HG03439 (cell line): ENCODE results near the gene IL17D.
A peak's percentile ranks its signal among the peaks of the same experiment; 100 is the strongest.
"Not testable (repeated sequence)": the region's sequence is repeated elsewhere in the genome, so short reads cannot be mapped to it uniquely, and the experiment has no call there.

Experiments used
- ATAC-seq: cut with Tn5 transposase; IDR thresholded peaks from one replicate; pipeline ENCODE4 v1.9.1; 2021; ENCODE audit warnings: mild to moderate bottlenecking, moderate library complexity; ENCODE audit not compliant: unreplicated experiment

Gene IL17D, protein sequence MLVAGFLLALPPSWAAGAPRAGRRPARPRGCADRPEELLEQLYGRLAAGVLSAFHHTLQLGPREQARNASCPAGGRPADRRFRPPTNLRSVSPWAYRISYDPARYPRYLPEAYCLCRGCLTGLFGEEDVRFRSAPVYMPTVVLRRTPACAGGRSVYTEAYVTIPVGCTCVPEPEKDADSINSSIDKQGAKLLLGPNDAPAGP

DNA sequence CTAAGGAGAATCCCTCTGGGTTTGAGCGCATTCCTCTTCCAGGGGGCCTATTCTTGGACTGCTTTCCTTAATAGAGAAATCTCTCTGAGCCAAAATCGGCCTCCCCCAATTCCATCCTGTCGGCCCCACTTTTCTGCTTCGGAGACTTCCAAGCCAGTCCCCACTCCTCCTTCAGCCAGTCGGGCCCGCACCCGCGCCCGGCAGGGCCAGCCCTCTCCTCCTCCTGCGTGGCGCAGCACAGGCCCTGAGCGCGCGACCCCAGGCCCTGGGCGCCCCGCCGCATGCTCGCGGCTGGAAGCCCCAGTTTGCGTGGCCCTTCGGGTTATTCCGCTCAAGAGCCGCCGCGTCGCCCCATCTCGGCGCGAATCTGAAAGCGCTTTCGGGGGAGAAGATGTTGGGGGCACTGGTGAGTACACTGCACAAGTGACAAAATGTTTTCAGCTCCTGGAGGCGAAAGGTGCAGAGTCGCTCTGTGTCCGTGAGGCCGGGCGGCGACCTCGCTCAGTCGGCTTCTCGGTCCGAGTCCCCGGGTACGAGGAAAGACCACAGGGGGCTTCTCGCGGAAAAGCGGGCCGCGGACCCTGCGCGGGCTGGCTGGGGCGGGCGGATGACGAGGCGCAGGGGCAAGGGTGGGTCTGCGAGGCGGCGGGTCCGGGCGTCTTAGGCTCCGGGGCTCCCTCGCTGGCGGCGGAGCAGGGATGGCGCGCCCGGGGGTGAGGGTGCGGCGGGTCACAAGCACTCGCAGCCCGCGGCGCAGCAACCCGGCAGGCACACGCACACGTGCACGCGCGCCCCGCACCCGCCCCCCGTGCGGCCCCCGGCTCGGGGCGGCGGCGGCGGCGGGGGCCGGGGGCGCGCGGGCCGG is at the start of gene IL17D:
TSS of gene IL17D (plus strand) at position 785 of the 865 bp plus-strand sequence. CDS start 303 bp downstream, outside the sequence.
- peak; percentile 37 for ATAC-seq

DNA sequence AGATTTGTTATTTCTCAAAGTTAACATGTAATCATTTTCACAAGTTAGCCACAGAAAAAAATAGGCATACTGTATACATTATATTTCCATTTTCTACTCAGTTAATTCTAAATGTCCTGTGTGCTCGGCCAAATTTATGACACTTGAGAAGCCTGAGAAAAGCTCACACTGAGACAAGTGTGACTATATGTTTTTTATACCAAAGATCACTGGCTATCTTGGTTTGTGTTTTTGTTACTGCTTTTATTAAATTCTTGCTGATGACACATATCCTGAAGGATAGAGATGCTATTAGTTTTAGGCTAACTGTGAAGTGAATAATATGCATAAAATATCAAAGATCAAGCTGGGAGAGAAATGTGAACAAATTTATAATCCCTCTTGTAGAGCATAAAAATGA is 49.3 kb upstream of the IL17D start:
- no peak for ATAC-seq

DNA sequence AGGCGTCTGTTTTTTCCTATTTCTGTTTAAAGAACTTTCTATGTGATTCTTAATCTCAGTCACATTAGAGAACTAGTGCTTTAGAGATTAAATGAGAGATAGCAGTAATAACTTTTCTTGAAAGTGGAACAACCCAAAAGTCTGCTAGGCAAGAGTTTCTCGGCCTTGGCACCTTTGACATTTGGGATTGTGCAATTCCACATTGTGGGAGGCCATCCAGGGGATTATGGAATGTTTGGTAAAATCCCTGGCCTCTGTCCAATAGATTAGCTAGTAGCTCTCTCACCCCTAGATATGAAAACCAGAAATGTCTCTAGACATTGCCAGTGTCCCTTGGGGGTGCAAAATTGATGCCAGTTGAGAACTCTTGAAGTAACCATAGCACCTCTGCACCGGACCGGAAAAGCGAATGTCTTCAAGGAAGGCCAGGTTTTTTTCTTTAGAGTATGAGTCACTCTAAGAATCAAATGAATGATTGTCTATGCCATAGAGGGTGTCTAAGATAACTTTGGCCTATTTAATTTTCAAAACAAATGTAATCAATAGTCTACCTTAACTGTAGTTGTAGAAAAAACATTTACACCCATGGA is 45.0 kb upstream of the IL17D start:
- no peak for ATAC-seq

DNA sequence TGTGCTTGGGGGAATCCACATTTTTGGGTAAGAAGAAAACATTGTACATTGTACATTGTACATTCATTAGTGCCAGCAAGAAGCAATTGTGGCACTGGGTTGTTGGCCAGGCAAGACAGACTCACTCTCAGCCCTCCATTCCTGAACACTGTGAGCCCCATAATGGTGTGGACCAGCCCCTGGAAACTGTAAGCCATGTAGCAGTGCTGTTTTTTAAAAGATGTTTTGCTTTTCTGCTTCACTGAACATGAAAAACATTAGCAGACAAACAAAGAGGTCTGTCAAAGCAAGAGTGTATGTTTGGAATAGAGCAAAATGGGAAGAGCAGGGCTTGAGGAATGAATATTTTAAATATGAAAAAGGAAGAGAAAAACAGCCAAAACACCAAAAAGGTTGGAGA is 39.1 kb upstream of the IL17D start:
- no peak for ATAC-seq

DNA sequence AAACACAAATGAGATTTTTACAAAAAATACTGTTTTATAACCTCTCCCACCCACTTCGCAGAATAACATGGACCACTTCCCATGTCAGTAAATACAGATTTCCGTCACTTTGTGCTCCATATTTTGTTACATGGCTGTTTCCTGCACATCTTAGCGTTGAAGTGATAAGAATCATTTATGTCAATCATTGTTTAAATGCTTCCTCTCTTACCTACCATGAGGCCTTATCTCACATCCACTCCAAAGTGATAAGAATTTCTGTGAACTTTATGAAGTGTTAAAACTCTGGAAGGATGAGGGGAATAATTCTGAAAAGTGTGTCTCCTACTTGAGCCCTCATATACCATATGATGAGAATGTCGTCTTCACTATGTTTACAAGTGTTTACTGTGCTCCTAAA is 36.6 kb upstream of the IL17D start:
- no peak for ATAC-seq

DNA sequence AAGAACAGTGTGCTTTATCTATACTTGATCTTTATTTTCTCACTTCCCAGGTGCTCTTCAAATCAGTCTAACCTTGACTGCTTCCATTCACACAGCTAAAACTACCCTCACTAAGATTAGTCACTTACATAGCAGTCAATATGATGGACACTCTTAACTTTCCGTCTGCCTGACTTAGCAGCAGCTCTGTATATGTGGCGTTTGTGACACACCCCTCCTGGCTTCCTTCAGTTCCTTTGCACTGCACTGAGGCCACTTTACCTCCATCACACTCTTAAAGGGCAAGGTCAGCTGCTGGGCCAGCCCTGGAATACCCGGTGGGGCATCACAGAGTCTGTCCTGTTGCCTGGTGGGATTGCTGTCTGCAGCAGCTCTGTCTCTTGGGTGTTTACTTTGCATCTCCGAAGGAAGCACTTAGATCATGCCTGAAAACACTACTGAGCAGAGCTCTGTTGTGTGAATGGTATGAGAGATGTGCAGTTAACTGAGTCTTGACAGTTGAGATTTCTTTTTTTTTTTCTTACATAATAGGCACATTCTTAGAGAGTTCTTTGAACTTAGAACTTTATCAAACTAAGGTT is 35.6 kb upstream of the IL17D start:
- no peak for ATAC-seq

DNA sequence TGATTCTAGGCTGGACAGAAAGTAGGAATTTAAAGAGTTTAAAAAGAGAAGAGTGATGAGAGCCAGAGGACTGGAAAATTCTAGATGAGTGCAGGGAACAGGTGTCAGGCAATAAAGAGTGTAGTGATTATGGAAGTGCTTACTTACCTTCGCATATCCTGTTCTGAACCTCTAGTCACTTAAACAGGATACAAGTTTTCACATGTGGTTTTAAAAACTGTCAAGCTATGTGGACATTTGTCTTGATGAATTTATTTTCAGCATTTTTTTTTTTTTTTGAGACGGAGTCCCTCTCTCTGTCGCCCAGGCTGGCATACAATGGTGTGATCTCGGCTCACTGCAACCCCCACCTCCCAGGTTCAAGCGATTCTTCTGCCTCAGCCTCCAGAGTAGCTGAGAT is 34.3 kb upstream of the IL17D start:
- ATAC-seq: no peak

DNA sequence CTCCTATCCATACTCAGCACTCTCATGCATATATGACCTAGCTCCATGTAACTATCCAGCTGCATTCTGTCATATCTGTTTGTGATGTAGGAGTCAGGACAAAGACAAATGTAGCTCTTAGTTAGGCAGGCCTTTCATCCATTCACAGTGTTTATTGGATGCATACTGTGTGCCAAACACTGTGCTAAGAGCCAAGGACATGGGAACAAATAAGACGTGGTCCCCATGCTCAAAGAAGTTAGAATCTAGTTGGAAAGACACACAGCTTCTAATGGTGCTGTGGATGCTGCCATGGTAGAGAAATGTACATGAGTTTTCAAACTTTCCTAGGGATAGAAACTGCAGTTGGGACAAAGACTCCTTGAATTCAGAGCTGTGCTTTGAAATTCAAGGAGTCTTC is 31.7 kb upstream of the IL17D start:
- no peak for ATAC-seq

DNA sequence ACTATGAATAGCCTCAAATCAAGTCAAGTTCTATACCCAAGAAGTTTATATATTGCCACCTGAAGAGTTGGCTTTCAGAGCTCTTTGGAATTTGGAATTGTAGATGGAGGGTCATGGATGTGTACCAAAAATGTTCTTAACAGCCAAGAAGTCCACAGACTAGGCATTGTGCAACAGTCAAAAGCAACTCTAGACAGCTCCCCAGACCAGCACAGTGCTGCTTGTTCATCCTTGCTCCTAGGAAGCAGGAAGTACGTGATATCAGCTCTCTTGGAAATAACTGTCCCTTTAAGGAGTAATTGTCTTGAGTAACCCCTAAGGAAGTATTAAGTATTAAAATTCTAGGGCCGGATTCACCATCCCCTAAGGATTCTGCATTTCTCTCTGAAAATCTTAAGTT is 30.7 kb upstream of the IL17D start:
- ATAC-seq: no peak

DNA sequence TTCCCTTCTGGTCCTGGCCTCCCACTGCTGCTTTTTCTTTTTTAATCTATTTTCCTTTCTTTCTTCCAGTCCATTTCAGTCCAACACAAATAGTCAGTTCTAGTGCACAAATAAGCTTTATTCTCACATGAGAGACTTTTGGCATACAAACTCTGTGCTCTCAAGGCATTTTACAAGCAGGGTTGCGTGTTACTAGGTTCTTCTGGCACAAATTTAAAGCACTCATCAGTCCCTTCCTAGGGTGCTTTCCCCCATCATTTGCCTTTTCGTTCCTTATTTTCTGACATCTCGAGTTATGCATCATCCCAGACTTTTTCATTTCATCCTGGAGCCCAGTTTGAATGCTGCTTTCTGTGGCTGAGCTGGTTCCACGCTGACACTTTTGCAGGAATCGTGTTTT is 29.8 kb upstream of the IL17D start:
- no peak for ATAC-seq

DNA sequence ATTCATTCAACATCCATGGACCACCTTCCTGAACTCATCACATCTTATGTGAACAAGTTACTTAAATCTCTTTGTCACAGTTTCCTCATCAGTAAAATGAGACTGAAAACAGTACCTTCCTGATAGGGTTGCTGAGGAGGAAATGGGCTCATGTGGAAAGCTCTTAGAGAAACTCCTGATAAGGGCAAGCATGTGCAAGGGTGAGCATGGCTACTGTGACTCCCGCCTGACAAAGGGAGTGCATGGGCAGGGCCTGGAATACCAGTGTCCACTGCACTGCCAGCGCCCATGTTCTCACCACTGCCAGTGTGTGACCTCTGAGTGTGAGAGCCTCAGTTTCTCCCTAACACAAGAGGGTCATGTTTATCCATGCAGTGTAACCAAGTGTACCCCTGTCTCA is 27.3 kb upstream of the IL17D start:
- no peak for ATAC-seq

DNA sequence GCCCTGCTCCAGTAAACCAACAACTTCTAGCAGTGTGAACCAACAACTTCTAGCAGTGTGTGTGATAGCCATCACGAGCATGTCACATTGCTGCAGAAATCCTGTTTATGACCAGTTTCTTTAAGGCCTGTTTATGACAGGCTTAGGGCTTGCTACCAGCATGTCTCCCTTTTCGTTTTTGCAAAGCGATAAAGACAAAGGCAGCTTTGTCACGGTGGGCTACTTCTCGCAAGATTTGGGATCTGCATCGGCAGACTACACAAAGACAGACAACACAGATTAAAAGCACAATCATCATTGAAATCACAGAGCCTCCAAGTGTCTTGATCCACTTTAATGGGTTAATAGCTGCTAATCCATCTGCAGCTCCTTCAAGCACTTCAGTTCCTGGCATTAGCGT is 24.9 kb upstream of the IL17D start:
- not testable (repeated sequence) for ATAC-seq

DNA sequence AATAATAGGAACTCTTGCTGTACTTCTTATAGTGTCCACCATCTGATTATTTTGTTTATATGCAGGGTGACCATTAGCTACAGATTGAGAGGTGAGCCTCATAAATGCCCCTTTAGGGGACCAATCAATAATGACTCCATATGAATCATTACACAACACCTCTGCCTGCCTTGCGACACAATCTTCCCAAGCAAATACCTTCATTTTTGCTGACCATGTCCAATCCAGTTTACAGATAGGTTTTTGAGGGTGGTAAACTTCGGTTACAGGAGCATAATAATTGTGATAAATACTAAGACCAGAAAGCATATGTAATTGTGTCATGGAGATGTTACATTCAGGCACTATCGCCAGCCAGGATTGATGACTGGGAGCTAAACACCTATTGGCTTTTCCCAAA is 23.6 kb upstream of the IL17D start:
- no peak for ATAC-seq

DNA sequence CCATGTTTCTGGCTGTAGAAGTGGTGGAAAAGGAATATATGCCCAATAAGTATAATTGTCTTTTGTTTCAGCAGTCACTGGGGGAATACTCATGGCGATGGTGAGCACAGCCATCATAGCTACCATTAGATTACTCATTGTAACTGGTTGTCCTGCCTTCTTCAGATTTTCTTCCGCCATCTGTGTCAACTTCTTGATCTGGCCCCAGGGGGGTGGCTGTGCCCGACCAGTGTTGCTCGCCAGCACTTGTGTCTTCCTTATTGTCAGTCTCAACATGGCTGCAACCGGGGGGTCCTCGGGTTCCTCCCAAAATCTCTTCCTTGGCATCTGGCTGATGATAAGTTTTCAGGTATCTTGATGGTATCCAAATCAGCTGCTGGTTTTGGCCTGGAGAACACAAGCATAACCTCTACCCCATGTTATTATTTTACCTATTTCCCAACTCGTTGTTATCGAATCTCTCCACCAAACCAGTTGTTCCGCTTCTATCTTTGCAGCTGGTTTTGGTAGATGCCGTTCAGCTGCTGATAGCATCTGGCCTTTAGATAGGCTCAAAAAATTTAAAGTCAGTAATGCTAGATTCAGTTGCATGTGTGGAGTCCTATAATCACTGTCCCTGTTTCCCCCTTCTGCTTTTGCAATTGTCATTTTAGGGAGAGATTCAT is 23.0 kb upstream of the IL17D start:
- no peak for ATAC-seq

DNA sequence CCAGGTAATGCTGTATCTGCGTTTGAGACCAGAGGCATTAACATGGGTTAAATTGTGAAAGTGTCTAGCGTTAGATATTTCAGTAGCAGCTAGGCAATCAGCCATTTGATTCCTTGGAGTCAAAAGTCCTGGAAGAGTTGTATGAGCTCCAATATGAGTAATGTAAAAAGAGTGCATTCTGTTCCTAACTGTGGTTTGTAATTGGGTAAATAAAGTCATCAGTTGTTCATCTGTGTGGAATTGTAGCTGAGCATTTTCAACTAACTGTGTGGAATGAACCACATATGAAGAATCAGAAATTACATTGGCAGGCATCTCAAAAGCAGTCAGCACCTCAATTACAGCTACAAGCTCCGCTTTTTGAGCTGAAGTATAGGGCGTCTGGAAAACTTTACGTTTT is 22.0 kb upstream of the IL17D start:
- not testable (repeated sequence) for ATAC-seq

DNA sequence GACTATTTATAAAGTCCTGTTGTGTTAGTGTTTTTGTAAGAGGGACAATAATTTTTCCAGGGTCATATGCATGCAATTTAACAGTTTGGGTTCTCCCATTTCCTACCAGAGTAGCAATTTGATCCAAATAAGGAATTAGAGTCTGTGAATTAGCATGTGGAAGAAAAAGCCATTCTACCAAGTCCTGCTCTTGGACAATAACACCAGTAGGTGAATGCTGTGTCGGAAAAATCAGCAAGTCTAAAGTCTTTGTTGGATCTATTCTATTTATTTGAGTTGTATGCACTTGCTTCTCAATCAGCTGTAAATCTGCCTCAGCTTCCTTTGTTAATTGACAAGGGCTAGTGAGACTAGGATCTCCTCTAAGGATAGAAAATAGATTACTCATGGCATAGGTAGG is 21.4 kb upstream of the IL17D start:
- ATAC-seq: no peak

DNA sequence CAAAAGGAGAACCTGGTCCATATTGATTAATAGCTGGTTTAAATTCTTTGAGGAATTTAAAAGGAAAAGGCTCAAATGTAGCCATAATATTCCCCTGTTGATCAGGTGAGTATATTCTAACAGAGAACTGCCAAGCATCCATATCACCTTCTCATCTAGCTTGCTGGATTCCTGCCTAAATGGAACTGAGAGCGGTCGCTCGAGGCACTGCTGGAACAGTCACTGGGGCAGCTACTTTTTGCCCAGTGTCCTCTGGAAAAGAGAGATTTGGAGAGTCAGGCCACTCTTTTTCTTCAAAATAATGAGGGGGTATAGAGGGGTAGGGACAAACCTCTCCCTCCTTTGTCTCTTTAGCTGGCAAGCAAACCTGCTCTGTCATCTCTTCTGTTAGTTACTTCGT is 19.5 kb upstream of the IL17D start:
- no peak for ATAC-seq

DNA sequence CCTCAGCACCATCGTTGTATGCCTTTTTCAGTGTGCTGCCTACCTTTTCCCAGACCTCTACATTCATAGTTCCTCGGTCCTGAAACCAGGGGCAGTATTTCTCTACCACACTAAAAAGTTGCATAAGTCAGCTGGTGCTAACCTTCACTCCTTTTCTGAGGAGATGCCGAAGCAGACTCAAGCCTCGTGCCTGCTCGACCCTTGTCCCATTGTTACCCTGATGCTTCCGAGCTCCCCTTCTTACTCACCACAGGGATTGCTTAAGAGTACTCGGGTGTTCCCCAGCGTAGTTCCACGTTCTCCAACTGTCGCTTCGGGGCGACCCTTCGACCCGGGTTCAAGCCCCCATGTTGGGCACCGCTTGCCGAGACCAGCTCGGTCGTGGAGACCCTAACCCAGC is 19.0 kb upstream of the IL17D start:
- ATAC-seq: no peak

DNA sequence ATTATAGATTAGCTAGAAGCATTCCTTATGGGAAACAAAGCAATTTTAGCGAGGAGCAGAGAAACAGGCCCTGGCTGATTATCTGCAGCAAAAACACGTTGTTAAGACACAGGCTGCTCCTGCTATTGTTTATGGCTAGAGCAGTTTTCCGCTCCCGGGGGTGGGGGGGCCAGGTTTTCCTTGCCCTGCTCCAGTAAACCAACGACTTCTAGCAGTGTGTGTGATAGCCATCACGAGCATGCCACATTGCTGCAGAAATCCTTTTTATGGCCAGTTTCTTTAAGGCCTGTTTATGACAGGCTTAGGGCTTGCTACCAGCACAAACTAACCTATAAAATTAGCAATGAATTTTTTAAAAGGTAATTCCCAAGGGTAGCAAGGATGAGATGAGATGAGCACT is 18.4 kb upstream of the IL17D start:
- no peak for ATAC-seq

DNA sequence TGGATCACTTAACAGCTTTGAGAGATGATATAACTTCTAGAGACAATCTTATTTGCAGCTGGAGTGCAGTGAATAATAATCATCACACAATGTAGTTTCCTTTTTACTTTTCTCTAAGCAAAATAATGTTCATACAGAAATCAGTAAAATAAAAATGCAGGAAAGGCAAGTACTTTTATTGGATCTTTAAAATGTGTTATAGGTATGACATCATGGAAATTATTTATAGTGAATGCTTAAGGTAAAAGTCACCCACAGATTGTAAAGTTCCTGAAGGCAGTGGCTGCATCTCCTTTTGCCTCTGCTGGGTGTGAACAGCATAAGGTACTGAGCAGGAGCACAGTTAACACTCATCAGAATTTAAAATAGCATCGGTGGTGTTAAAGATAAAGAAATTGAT is 17.3 kb upstream of the IL17D start:
- ATAC-seq: no peak

DNA sequence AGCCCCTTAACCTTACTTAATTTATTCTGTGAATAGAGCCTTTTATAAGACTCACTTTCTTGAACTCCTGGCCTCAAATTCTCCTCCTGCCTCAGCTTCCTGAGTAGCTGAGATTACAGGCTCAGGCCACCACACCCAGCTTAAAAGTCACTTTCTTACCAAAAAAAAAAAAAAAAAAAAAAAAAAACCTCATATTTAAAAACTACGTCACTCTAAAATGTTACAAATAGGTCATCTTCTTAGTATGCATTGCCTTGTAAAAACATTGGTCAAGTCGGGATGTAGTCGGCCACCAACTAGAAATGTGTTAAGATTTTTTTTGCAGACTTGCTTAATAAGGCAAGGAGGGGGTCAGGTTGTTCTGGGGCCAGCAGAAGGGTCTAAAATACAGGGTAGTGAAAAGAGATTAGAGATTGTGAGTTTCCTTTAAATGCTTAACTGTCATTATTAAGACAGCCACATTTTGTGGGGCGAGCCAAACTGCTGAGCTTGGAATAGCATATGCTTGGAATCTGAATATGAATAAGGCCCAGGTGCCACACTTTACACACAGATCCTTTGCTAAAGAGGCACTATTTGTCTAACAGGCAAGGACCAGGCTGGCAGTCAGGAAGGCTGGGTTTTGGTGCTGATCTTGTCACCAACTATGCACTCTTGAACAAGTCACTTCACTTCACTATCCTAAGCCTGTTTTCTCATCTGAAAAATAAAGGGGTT is 16.5 kb upstream of the IL17D start:
- ATAC-seq: no peak
